HG03571 (cell line): ENCODE results near the gene UBQLN2.
A peak's percentile ranks its signal among the peaks of the same experiment; 100 is the strongest.
"Not testable (repeated sequence)": the region's sequence is repeated elsewhere in the genome, so short reads cannot be mapped to it uniquely, and the experiment has no call there.

Experiments
- ATAC-seq: cut with Tn5 transposase; IDR thresholded peaks from one replicate; pipeline ENCODE4 v1.9.1; 2021; ENCODE audit not compliant: unreplicated experiment

Gene UBQLN2

GRCh38 chrX:56563231-56564161, at the start of gene UBQLN2:
UBQLN2 (plus strand) TSS chrX:56563627; CDS start chrX:56563874, 247 bp downstream.
- ATAC-seq: peak; percentile 75

DNA sequence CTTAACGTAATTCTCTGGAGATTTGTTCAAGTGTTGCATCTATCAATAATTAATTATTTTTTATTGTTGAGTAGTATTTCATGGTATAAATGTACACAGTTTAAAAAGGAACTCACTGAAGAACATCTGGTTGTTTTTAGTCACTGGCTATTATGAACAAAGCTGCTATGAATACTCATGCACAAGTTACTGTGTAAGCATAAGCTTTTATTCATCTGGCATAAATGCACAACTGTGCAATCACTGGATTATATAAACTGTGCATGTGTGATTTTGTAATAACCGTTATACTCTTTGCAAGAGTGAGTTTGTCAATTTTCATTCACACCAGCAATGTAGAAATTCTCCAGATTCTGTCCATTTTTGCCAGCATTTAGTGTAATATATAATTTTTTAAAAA, 43.8 kb upstream of the UBQLN2 start:
- ATAC-seq: no peak

DNA sequence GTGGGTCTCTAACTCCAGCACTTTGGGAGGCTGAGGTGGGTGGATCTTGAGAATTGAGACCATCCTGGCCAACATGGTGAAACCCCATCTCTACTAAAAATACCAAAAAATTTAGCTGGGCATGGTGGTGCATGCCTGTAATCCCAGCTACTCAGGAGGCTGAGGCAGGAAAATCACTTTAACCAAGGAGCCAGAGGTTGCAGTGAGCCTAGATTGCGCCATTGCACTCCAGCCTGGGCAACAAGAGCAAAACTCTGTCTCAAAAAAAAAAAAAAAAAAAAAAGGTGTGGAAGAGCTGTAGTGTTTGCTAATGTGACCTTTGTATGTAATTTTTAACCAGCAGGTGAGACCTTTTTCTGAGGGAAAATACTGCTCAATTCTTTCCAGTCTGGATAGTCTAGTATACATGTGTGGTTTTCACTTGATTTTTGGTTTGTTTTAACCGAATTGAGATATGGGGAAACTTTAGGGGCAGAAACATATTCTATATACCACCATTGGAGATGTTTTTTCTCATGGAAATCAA, 33.9 kb upstream of the UBQLN2 start:
- not testable (repeated sequence) for ATAC-seq

DNA sequence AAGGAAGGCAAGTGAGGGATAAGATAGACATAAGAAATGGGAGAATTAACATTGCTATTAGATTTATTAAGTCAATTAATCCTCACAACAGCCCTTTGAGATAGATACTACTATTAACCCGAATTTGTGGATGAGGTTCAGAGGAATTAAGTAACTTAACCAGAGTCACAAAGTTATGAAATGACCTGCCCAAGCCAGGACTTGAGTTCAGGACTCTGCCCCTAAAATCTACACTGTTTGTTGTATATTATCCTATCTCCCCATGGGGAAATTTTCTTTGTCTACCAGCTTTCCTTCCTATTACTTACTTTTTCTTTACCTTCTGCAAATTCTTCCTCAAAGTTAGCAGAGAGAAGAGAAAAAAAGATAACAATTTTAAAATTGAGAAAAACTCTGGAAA, 33.4 kb upstream of the UBQLN2 start:
- ATAC-seq: no peak

DNA sequence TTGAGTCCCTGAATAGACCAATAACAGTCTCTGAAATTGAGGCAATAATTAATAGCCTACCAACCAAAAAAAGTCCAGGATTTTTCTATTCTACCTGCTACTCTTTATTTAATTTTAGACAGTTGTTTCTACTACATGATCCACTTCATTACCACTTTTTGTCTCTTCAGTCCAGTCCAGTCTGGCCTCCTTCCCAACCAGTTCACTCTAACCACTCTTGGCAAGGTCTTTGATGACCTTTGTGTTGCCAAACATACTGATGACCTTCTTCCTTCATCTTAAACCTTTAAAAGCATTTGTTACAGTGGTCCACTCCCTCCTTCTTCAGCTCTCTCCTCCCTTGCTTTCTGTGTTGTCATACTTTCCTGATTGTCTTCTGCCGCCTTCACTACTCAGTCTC, 12.8 kb upstream of the UBQLN2 start:
- no peak for ATAC-seq

DNA sequence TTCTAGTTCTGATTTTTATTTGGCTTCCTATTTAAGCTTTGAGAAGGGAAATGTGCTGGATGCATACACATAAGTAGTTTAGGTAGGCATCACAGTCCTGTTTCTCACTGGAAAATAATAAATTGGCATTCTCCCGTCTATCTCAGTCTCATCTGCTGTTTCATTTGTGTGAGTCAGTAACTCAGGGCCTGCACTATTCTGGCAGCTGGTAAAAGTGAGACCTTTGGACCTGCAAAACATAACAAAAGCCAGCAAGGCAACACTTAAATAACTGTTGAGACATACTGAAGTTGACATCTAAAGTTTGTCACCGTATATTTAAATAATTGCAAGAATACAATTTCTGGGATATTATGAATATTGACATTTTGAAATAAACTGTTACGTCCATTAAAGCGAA, 8.6 kb upstream of the UBQLN2 start:
- no peak for ATAC-seq

DNA sequence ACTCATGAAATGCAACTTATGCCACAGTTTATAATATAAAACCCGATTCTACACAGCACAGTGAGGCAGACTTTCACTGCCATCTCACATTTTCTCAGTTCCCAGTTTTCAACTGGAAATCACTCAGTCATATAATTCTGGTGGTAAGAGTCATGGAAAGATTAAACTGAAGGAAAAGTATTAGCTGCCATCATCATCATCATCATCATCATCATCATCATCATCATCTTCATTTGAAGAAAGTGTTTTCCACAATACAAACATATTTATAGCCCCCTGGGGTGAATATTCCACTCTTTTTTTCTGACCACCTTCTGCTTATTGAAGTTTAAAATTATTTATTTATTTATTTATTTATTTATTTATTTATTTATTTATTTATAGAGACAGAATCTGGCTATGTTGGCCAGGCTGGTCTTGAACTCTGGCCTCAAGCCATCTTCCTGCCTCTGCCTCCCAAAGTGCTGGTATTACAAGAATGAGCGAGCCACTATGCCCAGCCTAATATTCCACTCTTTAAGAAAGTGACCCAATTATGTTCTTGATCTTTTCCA, 6.0 kb upstream of the UBQLN2 start:
- ATAC-seq: no peak

DNA sequence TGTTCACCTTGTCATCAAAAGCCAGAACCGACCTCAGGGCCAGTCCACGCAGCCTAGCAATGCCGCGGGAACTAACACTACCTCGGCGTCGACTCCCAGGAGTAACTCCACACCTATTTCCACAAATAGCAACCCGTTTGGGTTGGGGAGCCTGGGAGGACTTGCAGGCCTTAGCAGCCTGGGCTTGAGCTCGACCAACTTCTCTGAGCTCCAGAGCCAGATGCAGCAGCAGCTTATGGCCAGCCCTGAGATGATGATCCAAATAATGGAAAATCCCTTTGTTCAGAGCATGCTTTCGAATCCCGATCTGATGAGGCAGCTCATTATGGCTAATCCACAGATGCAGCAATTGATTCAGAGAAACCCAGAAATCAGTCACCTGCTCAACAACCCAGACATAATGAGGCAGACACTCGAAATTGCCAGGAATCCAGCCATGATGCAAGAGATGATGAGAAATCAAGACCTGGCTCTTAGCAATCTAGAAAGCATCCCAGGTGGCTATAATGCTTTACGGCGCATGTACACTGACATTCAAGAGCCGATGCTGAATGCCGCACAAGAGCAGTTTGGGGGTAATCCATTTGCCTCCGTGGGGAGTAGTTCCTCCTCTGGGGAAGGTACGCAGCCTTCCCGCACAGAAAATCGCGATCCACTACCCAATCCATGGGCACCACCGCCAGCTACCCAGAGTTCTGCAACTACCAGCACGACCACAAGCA, 898 bp downstream of the UBQLN2 start:
- ATAC-seq: peak; percentile 4

- no peak for ATAC-seq
Observed at GRCh38 chrX:56564921-56565840, 1.8 kb downstream of the UBQLN2 start.

- no peak for ATAC-seq
Observed at GRCh38 chrX:56569378-56570057, 6.1 kb downstream of the UBQLN2 start.

- ATAC-seq: no peak
Observed at GRCh38 chrX:56572975-56573374, 9.5 kb downstream of the UBQLN2 start.

GRCh38 chrX:56574861-56575260, 11.4 kb downstream of the UBQLN2 start:
- ATAC-seq: no peak

- no peak for ATAC-seq
Observed at GRCh38 chrX:56576721-56577120, 13.3 kb downstream of the UBQLN2 start.

DNA sequence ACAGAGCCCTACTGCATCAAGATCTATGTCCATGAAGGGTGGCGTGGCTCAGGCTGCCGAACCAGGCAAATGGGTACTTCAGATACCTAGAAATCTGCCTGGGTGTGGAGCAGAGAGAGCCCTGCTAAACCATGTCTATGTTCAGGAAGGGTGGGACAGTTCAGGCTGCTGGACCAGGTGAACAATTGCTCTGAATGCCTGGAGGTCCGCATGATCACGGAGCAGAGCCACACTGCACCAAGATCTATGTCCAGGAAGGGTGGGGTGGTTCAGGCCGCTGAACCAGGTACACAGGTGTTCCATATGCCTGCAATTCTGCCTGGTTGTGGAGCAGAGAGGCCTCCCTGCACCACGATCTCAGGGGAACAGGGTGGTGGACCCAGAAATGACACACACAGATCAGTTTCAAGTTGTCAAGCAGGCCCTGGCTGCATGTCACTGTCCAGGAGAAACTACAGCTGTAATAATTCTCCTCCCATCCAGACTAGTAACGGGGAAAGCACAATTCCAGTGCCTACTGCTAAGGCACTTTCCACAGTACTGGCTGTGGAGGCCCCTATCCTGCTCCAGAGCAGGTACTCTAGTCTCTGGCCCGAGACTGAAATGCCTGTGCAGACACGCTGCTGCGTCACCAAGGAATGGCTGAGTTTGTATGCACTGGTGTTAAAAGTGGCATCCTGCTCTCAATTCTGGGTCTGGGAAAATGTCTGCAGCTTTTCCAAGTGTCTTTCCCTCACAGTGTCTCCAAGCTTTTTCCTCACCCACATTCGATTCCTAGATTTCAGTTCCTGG, 25.2 kb downstream of the UBQLN2 start:
- ATAC-seq: no peak

GRCh38 chrX:56591830-56592229, 28.4 kb downstream of the UBQLN2 start:
- ATAC-seq: not testable (repeated sequence)

- no peak for ATAC-seq
Observed at GRCh38 chrX:56600141-56600540, 36.7 kb downstream of the UBQLN2 start.

- no peak for ATAC-seq
Observed at GRCh38 chrX:56600987-56601386, 37.6 kb downstream of the UBQLN2 start.

- no peak for ATAC-seq
Observed at GRCh38 chrX:56615282-56615681, 51.9 kb downstream of the UBQLN2 start.
